Peyer's patch (tissue), 4 donors: Measurements from ENCODE around the gene DNMT1.

Source experiments
- CTCF ChIP-seq, 6 experiments: fragments of 450-650 bp in 4 of 6; fragments of 200-600 bp in 2 of 6; sonication (generic) in 1 of 6; IDR thresholded peaks; one replicate each; pipeline ENCODE4 v1.5.1; 2017 to 2019; ENCODE audit warnings: antibody characterized with exemption in 6 of 6, mild to moderate bottlenecking in 3 of 6, moderate library complexity in 1 of 6
- POLR2A ChIP-seq, 2 donors: fragments of 450-650 bp; IDR thresholded peaks; one replicate each; pipeline ENCODE4 v1.5.1; 2017; ENCODE audit warnings: antibody characterized with exemption in 2 of 2, mild to moderate bottlenecking in 2 of 2, moderate library complexity in 2 of 2

- TF ChIP-seq POLR2A (IDR thresholded peaks at IDR 0.05) (no peak), CTCF (IDR thresholded peaks at IDR 0.05) (peak in 1 of 6 experiments; percentile 30)
These were observed 51.9 kb downstream of the DNMT1 start for GRCh38 chr19:10142701-10143375.
